ENCODE measurements around the gene ACOT7. TPM values are rescaled to one million over a fixed set of nuclear protein-coding genes. Genes with fewer than 3 reads are reported as not detected.

Gene ACOT7
- total and polyA plus RNA-seq, 2 experiments from 2014 or later, result 167 to 169 TPM

DNA sequence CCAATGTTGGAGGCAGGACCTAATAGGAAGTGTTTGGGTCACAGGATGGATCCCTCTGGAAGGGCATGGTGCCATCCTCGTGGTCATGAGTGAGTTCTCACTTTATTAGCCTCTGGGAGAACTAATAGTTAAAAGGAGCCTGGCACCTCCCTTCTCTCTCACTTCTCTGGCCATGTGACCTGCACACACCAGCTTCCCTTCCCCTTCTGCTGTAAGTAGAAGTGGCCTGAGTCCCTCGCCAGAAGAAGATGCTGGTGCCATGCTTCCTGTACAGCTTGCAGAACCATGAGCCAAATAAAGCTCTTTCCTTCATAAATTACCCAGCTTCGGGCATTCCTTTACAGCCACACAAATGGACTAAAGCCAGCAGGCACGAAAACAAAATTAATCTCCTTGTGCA is 23.6 kb downstream of the ACOT7 start:
- no peaks in the 10 kb centered on the region for H3K36me3 ChIP-seq (ENCODE audit: insufficient read depth)
- no peak overlapping the region for H3K27ac ChIP-seq (ENCODE audit: low read depth)
- TF ChIP-seq, protein P1, sequence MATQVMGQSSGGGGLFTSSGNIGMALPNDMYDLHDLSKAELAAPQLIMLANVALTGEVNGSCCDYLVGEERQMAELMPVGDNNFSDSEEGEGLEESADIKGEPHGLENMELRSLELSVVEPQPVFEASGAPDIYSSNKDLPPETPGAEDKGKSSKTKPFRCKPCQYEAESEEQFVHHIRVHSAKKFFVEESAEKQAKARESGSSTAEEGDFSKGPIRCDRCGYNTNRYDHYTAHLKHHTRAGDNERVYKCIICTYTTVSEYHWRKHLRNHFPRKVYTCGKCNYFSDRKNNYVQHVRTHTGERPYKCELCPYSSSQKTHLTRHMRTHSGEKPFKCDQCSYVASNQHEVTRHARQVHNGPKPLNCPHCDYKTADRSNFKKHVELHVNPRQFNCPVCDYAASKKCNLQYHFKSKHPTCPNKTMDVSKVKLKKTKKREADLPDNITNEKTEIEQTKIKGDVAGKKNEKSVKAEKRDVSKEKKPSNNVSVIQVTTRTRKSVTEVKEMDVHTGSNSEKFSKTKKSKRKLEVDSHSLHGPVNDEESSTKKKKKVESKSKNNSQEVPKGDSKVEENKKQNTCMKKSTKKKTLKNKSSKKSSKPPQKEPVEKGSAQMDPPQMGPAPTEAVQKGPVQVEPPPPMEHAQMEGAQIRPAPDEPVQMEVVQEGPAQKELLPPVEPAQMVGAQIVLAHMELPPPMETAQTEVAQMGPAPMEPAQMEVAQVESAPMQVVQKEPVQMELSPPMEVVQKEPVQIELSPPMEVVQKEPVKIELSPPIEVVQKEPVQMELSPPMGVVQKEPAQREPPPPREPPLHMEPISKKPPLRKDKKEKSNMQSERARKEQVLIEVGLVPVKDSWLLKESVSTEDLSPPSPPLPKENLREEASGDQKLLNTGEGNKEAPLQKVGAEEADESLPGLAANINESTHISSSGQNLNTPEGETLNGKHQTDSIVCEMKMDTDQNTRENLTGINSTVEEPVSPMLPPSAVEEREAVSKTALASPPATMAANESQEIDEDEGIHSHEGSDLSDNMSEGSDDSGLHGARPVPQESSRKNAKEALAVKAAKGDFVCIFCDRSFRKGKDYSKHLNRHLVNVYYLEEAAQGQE (IDR thresholded peaks at IDR 0.05; ENCODE audit: unreplicated experiment), result no peak
- TF ChIP-seq, protein P2, sequence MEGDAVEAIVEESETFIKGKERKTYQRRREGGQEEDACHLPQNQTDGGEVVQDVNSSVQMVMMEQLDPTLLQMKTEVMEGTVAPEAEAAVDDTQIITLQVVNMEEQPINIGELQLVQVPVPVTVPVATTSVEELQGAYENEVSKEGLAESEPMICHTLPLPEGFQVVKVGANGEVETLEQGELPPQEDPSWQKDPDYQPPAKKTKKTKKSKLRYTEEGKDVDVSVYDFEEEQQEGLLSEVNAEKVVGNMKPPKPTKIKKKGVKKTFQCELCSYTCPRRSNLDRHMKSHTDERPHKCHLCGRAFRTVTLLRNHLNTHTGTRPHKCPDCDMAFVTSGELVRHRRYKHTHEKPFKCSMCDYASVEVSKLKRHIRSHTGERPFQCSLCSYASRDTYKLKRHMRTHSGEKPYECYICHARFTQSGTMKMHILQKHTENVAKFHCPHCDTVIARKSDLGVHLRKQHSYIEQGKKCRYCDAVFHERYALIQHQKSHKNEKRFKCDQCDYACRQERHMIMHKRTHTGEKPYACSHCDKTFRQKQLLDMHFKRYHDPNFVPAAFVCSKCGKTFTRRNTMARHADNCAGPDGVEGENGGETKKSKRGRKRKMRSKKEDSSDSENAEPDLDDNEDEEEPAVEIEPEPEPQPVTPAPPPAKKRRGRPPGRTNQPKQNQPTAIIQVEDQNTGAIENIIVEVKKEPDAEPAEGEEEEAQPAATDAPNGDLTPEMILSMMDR (conservative IDR thresholded peaks at IDR 0.05; ENCODE audit: low read depth in 2 of 2), result no peak
- TF ChIP-seq JUNB (IDR thresholded peaks at IDR 0.05; ENCODE audit: unreplicated experiment), result no peak
- no peak for TF ChIP-seq NANOG (IDR thresholded peaks at IDR 0.05; ENCODE audit: borderline replicate concordance)
- TF ChIP-seq EZH2phosphoT487 (IDR thresholded peaks at IDR 0.05; ENCODE audit: unreplicated experiment), result no peak
- TF ChIP-seq STAT1 (IDR thresholded peaks at IDR 0.05; ENCODE audit: unreplicated experiment), result no peak
- TF ChIP-seq, protein P3, sequence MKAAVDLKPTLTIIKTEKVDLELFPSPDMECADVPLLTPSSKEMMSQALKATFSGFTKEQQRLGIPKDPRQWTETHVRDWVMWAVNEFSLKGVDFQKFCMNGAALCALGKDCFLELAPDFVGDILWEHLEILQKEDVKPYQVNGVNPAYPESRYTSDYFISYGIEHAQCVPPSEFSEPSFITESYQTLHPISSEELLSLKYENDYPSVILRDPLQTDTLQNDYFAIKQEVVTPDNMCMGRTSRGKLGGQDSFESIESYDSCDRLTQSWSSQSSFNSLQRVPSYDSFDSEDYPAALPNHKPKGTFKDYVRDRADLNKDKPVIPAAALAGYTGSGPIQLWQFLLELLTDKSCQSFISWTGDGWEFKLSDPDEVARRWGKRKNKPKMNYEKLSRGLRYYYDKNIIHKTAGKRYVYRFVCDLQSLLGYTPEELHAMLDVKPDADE (IDR thresholded peaks at IDR 0.05), result no peak
- TF ChIP-seq ZNF331 (CRISPR knock-in tag; IDR thresholded peaks at IDR 0.05; ENCODE audit: low read depth), result no peak
- no peak for TF ChIP-seq POLR2AphosphoS5 (IDR thresholded peaks at IDR 0.05; ENCODE audit: low read depth)
- no peak for TF ChIP-seq EZH2 (IDR thresholded peaks at IDR 0.05; ENCODE audit: low read depth, unreplicated experiment)
- TF ChIP-seq, protein P4, sequence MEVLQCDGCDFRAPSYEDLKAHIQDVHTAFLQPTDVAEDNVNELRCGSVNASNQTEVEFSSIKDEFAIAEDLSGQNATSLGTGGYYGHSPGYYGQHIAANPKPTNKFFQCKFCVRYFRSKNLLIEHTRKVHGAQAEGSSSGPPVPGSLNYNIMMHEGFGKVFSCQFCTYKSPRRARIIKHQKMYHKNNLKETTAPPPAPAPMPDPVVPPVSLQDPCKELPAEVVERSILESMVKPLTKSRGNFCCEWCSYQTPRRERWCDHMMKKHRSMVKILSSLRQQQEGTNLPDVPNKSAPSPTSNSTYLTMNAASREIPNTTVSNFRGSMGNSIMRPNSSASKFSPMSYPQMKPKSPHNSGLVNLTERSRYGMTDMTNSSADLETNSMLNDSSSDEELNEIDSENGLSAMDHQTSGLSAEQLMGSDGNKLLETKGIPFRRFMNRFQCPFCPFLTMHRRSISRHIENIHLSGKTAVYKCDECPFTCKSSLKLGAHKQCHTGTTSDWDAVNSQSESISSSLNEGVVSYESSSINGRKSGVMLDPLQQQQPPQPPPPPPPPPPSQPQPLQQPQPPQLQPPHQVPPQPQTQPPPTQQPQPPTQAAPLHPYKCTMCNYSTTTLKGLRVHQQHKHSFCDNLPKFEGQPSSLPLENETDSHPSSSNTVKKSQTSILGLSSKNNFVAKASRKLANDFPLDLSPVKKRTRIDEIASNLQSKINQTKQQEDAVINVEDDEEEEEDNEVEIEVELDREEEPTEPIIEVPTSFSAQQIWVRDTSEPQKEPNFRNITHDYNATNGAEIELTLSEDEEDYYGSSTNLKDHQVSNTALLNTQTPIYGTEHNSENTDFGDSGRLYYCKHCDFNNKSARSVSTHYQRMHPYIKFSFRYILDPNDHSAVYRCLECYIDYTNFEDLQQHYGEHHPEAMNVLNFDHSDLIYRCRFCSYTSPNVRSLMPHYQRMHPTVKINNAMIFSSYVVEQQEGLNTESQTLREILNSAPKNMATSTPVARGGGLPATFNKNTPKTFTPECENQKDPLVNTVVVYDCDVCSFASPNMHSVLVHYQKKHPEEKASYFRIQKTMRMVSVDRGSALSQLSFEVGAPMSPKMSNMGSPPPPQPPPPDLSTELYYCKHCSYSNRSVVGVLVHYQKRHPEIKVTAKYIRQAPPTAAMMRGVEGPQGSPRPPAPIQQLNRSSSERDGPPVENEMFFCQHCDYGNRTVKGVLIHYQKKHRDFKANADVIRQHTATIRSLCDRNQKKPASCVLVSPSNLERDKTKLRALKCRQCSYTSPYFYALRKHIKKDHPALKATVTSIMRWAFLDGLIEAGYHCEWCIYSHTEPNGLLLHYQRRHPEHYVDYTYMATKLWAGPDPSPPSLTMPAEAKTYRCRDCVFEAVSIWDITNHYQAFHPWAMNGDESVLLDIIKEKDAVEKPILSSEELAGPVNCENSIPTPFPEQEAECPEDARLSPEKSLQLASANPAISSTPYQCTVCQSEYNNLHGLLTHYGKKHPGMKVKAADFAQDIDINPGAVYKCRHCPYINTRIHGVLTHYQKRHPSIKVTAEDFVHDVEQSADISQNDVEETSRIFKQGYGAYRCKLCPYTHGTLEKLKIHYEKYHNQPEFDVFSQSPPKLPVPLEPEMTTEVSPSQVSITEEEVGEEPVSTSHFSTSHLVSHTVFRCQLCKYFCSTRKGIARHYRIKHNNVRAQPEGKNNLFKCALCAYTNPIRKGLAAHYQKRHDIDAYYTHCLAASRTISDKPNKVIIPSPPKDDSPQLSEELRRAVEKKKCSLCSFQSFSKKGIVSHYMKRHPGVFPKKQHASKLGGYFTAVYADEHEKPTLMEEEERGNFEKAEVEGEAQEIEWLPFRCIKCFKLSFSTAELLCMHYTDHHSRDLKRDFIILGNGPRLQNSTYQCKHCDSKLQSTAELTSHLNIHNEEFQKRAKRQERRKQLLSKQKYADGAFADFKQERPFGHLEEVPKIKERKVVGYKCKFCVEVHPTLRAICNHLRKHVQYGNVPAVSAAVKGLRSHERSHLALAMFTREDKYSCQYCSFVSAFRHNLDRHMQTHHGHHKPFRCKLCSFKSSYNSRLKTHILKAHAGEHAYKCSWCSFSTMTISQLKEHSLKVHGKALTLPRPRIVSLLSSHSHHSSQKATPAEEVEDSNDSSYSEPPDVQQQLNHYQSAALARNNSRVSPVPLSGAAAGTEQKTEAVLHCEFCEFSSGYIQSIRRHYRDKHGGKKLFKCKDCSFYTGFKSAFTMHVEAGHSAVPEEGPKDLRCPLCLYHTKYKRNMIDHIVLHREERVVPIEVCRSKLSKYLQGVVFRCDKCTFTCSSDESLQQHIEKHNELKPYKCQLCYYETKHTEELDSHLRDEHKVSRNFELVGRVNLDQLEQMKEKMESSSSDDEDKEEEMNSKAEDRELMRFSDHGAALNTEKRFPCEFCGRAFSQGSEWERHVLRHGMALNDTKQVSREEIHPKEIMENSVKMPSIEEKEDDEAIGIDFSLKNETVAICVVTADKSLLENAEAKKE (CRISPR knock-in tag; IDR thresholded peaks at IDR 0.05), result no peak
- no peak for TF ChIP-seq CREB1 (CRISPR knock-in tag; IDR thresholded peaks at IDR 0.05; ENCODE audit: low read depth)
- no peak for TF ChIP-seq ZNF114 (CRISPR knock-in tag; IDR thresholded peaks at IDR 0.05)
- ATAC-seq (no peak), DNase-seq (ENCODE audit: low spot score) (no peak)
- Mint-ChIP-seq H3K9me3 (peaks cover 19% of the 10 kb centered on the region), H3K36me3 (ENCODE audit: low read depth) (peaks cover 27% of the 10 kb centered on the region), H3K4me3 (no peak overlapping the region), H3K4me1 (no peaks in the 10 kb centered on the region), H3K27ac (no peak overlapping the region), H3K27me3 (ENCODE audit: insufficient read depth, low read depth, poor library complexity) (peaks cover 10% of the 10 kb centered on the region)
- no peaks in the 10 kb centered on the region for H3K4me1 ChIP-seq (ENCODE audit: insufficient read depth)
- H2AFZ ChIP-seq, result no peak overlapping the region
- peaks cover 40% of the 10 kb centered on the region for H4K20me1 ChIP-seq (replicated peaks; ENCODE audit: insufficient read depth)
- H3K4me3 ChIP-seq, result no peak overlapping the region
- H3K4me2 ChIP-seq, result no peak overlapping the region
- H3F3A ChIP-seq (replicated peaks; ENCODE audit: low read depth), result no peaks in the 10 kb centered on the region
- no peaks in the 10 kb centered on the region for H3K27me3 ChIP-seq (ENCODE audit: insufficient read depth)
- no peaks in the 10 kb centered on the region for H3K9me2 ChIP-seq (ENCODE audit: insufficient read depth)
- peaks cover 76% of the 10 kb centered on the region for H3K79me2 ChIP-seq (replicated peaks; ENCODE audit: insufficient read depth)

All from GM23338 (cell line).